Stimulated activated naive CD4-positive, alpha-beta T cell treated with Interleukin-2 at 50 U/mL for 16 hours (primary cell): ENCODE data around the gene GIMD1.
"Not testable (repeated sequence)": the region's sequence is repeated elsewhere in the genome, so short reads cannot be mapped to it uniquely, and the experiment has no call there.

Experiments
- DNase-seq: peaks from one replicate; lab custom pipeline; 2025; lab: John Stamatoyannopoulos, UW

The GIMD1 gene

GRCh38 chr4:106351016-106351415 is 17.6 kb downstream of the GIMD1 start:
- no peak for DNase-seq

- no peak for DNase-seq
These were observed 21.4 kb downstream of the GIMD1 start for GRCh38 chr4:106347167-106347566.

GRCh38 chr4:106344647-106344970 is 24.0 kb downstream of the GIMD1 start:
- no peak for DNase-seq

- no peak for DNase-seq
These were observed 24.5 kb downstream of the GIMD1 start for GRCh38 chr4:106343865-106344646.

- DNase-seq = no peak
These were observed 27.8 kb downstream of the GIMD1 start for GRCh38 chr4:106340774-106341173.

GRCh38 chr4:106339431-106339830 is 29.1 kb downstream of the GIMD1 start:
- DNase-seq = no peak

GRCh38 chr4:106338671-106339070 is 29.9 kb downstream of the GIMD1 start:
- DNase-seq = no peak

- DNase-seq = no peak
These were observed 30.7 kb downstream of the GIMD1 start for GRCh38 chr4:106337916-106338315.

- no peak for DNase-seq
These were observed 32.0 kb downstream of the GIMD1 start for GRCh38 chr4:106336618-106337017.

GRCh38 chr4:106334741-106335470 is 33.7 kb downstream of the GIMD1 start:
- DNase-seq = no peak

GRCh38 chr4:106333186-106333585 is 35.4 kb downstream of the GIMD1 start:
- no peak for DNase-seq

GRCh38 chr4:106329041-106329618 is 39.4 kb downstream of the GIMD1 start:
- DNase-seq = no peak

- no peak for DNase-seq
These were observed 42.8 kb downstream of the GIMD1 start for GRCh38 chr4:106325800-106326199.

GRCh38 chr4:106323119-106323518 is 45.5 kb downstream of the GIMD1 start:
- no peak for DNase-seq

- not testable (repeated sequence) for DNase-seq
These were observed 46.8 kb downstream of the GIMD1 start for GRCh38 chr4:106321814-106322213.

- not testable (repeated sequence) for DNase-seq
These were observed 47.4 kb downstream of the GIMD1 start for GRCh38 chr4:106321168-106321567.

- DNase-seq = no peak
These were observed 48.3 kb downstream of the GIMD1 start for GRCh38 chr4:106320235-106320634.

- no peak for DNase-seq
These were observed 50.1 kb downstream of the GIMD1 start for GRCh38 chr4:106318511-106318910.

- no peak for DNase-seq
These were observed 50.8 kb downstream of the GIMD1 start for GRCh38 chr4:106317815-106318214.

- DNase-seq = no peak
These were observed 51.7 kb downstream of the GIMD1 start for GRCh38 chr4:106316773-106317409.

- peak; percentile 85 for DNase-seq
These were observed 52.4 kb downstream of the GIMD1 start, which contains the start of the genes AIMP1 and TBCK for GRCh38 chr4:106315968-106316772. AIMP1 (plus strand) TSS chr4:106316550; CDS start chr4:106325010, 8,460 bp downstream. TBCK (minus strand) TSS chr4:106316209; CDS start chr4:106308960, 7,249 bp downstream.
